ENCODE data around the gene TMEM125. TPM values are rescaled to one million over a fixed set of nuclear protein-coding genes. Genes with fewer than 3 reads are reported as not detected.

TMEM125 gene
- total RNA-seq, 1 donor from 2014 or later = 0.64 TPM

DNA sequence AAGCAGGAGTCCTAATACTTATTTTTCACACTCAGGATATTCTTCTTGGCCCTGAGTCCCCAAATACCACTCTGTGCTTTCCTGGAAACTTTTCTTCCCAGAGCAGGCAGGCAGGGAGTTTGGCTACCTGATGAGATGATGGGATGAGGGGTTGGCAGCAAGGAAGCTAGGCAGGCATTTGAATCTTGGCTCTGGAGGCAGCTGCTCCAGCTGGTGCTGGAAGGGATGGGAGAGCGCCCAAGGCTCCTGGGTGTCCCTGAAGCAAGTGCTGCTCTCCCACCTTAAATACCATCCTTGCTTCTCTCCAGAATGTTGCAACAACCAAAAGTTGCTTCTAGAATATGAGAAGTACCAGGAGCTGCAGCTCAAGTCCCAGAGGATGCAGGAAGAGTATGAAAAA, 48.0 kb upstream of the TMEM125 start:
- H3K9me3 Mint-ChIP-seq (ENCODE audit: unreplicated experiment) = no peaks in the 10 kb centered on the region
- H3K4me3 Mint-ChIP-seq (ENCODE audit: unreplicated experiment) = no peak overlapping the region
- H3K4me3 ChIP-seq (ENCODE audit: insufficient read depth, low read depth, low read length) = no peak overlapping the region
- no peaks in the 10 kb centered on the region for H3K79me2 ChIP-seq (ENCODE audit: insufficient read depth, low read length)
- no peaks in the 10 kb centered on the region for H3K4me1 ChIP-seq (ENCODE audit: insufficient read depth, low read length)
- H3K27me3 ChIP-seq (ENCODE audit: insufficient read depth, low read length) = no peaks in the 10 kb centered on the region
- no peaks in the 10 kb centered on the region for H3K9me3 ChIP-seq (ENCODE audit: insufficient read depth, low read depth, low read length)
- H3K4me1 Mint-ChIP-seq (ENCODE audit: low read depth, unreplicated experiment) = no peaks in the 10 kb centered on the region
- DNase-seq (ENCODE audit: low read depth) (no peak), FAIRE-seq (no peak)
- no peaks in the 10 kb centered on the region for H4K20me1 ChIP-seq (ENCODE audit: insufficient read depth, low read length)
- H3K27me3 Mint-ChIP-seq (ENCODE audit: low read depth, unreplicated experiment) = peaks cover 7% of the 10 kb centered on the region
- H2AFZ ChIP-seq (ENCODE audit: low read depth, low read length) = no peak overlapping the region
- no peak overlapping the region for H3K27ac Mint-ChIP-seq (ENCODE audit: unreplicated experiment)
- no peaks in the 10 kb centered on the region for H3K36me3 Mint-ChIP-seq (ENCODE audit: low read depth, unreplicated experiment)
- H3K27ac ChIP-seq (ENCODE audit: low read depth, low read length) = no peak overlapping the region
- H3K4me2 ChIP-seq (ENCODE audit: low read length) = no peak overlapping the region
- TF ChIP-seq, protein P1, sequence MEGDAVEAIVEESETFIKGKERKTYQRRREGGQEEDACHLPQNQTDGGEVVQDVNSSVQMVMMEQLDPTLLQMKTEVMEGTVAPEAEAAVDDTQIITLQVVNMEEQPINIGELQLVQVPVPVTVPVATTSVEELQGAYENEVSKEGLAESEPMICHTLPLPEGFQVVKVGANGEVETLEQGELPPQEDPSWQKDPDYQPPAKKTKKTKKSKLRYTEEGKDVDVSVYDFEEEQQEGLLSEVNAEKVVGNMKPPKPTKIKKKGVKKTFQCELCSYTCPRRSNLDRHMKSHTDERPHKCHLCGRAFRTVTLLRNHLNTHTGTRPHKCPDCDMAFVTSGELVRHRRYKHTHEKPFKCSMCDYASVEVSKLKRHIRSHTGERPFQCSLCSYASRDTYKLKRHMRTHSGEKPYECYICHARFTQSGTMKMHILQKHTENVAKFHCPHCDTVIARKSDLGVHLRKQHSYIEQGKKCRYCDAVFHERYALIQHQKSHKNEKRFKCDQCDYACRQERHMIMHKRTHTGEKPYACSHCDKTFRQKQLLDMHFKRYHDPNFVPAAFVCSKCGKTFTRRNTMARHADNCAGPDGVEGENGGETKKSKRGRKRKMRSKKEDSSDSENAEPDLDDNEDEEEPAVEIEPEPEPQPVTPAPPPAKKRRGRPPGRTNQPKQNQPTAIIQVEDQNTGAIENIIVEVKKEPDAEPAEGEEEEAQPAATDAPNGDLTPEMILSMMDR (IDR thresholded peaks at IDR 0.05; ENCODE audit: insufficient read depth, low read depth, low read length) = no peak
- TF ChIP-seq EZH2 (IDR thresholded peaks at IDR 0.05; ENCODE audit: insufficient read depth, low read length) = no peak
- H3K36me3 ChIP-seq (ENCODE audit: insufficient read depth, low read length) = no peaks in the 10 kb centered on the region
- H3K9ac ChIP-seq (ENCODE audit: low read length) = no peak overlapping the region

DNA sequence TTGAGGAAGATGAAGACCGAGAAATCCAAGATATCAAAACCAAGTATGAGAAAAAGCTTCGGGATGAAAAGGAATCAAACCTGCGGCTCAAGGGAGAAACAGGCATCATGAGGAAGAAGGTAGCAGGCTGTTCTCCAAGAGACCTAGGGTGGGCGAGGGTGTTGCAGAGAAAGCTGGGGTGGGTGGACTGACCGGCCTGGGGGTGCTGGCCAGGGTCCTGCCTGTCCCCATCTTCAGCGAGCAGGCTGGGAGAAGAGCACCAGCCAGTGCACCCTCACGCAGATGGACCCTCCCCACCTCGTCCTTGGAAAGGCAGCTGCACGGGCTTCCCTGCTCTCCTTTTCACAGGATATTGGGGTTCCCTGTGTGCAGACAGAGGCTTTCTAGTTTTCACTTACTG, 46.9 kb upstream of the TMEM125 start:
- no peak overlapping the region for H3K4me3 ChIP-seq (ENCODE audit: insufficient read depth, low read depth, low read length)
- H3K27ac ChIP-seq (ENCODE audit: low read depth, low read length) = no peak overlapping the region
- H3K79me2 ChIP-seq (ENCODE audit: insufficient read depth, low read length) = no peaks in the 10 kb centered on the region
- H2AFZ ChIP-seq (ENCODE audit: low read depth, low read length) = no peak overlapping the region
- no peak overlapping the region for H3K27ac Mint-ChIP-seq (ENCODE audit: unreplicated experiment)
- no peaks in the 10 kb centered on the region for H3K36me3 ChIP-seq (ENCODE audit: insufficient read depth, low read length)
- H3K4me3 Mint-ChIP-seq (ENCODE audit: unreplicated experiment) = no peak overlapping the region
- H3K36me3 Mint-ChIP-seq (ENCODE audit: low read depth, unreplicated experiment) = no peaks in the 10 kb centered on the region
- H3K27me3 ChIP-seq (ENCODE audit: insufficient read depth, low read length) = no peaks in the 10 kb centered on the region
- no peaks in the 10 kb centered on the region for H4K20me1 ChIP-seq (ENCODE audit: insufficient read depth, low read length)
- no peaks in the 10 kb centered on the region for H3K9me3 ChIP-seq (ENCODE audit: insufficient read depth, low read depth, low read length)
- peaks cover under 1% of the 10 kb centered on the region for H3K4me1 Mint-ChIP-seq (ENCODE audit: low read depth, unreplicated experiment)
- H3K4me2 ChIP-seq (ENCODE audit: low read length) = no peak overlapping the region
- no peaks in the 10 kb centered on the region for H3K4me1 ChIP-seq (ENCODE audit: insufficient read depth, low read length)
- H3K9ac ChIP-seq (ENCODE audit: low read length) = no peak overlapping the region
- DNase-seq (ENCODE audit: low read depth) (no peak), FAIRE-seq (no peak)
- no peaks in the 10 kb centered on the region for H3K9me3 Mint-ChIP-seq (ENCODE audit: unreplicated experiment)
- peaks cover 7% of the 10 kb centered on the region for H3K27me3 Mint-ChIP-seq (ENCODE audit: low read depth, unreplicated experiment)
- no peak for TF ChIP-seq EZH2 (IDR thresholded peaks at IDR 0.05; ENCODE audit: insufficient read depth, low read length)
- TF ChIP-seq, protein P1 (IDR thresholded peaks at IDR 0.05; ENCODE audit: insufficient read depth, low read depth, low read length) = no peak

DNA sequence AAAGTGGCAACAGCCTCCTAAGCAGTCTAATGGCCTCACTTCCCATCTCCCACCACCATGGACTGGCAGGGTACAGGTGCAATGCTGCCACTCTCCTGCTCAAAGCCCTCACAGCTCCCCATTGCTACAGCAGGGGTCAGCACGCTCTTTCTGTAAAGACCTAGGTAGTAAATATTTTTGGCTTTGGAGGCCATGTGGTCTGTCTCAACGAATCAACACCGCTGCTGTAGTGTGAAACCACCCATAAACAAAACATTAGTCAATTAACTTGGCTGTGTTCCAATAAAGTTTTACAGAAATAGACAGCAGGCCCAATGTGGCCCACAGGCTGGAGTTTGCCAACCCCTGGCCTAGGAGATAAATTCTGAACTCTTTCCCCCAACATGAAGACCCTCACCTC, 44.6 kb upstream of the TMEM125 start:
- no peak for TF ChIP-seq EZH2 (IDR thresholded peaks at IDR 0.05; ENCODE audit: insufficient read depth, low read length)
- TF ChIP-seq, protein P1 (IDR thresholded peaks at IDR 0.05; ENCODE audit: insufficient read depth, low read depth, low read length) = no peak
- DNase-seq (ENCODE audit: low read depth) = no peak
- Histone ChIP-seq H3K36me3 (ENCODE audit: insufficient read depth, low read length) (no peaks in the 10 kb centered on the region), H2AFZ (ENCODE audit: low read depth, low read length) (no peak overlapping the region), H3K4me1 (ENCODE audit: insufficient read depth, low read length) (no peaks in the 10 kb centered on the region), H3K27ac (ENCODE audit: low read depth, low read length) (no peak overlapping the region), H3K79me2 (ENCODE audit: insufficient read depth, low read length) (no peaks in the 10 kb centered on the region), H3K9ac (ENCODE audit: low read length) (no peak overlapping the region), H3K4me2 (ENCODE audit: low read length) (no peak overlapping the region), H3K27me3 (ENCODE audit: insufficient read depth, low read length) (no peaks in the 10 kb centered on the region), H3K9me3 (ENCODE audit: insufficient read depth, low read depth, low read length) (no peaks in the 10 kb centered on the region), H3K4me3 (ENCODE audit: insufficient read depth, low read depth, low read length) (no peak overlapping the region), H4K20me1 (ENCODE audit: insufficient read depth, low read length) (no peaks in the 10 kb centered on the region)
- peaks cover 4% of the 10 kb centered on the region for H3K4me1 Mint-ChIP-seq (ENCODE audit: low read depth, unreplicated experiment)
- H3K36me3 Mint-ChIP-seq (ENCODE audit: low read depth, unreplicated experiment) = no peaks in the 10 kb centered on the region
- H3K27ac Mint-ChIP-seq (ENCODE audit: unreplicated experiment) = no peak overlapping the region
- H3K27me3 Mint-ChIP-seq (ENCODE audit: low read depth, unreplicated experiment) = peaks cover 9% of the 10 kb centered on the region
- FAIRE-seq = no peak
- H3K9me3 Mint-ChIP-seq (ENCODE audit: unreplicated experiment) = no peaks in the 10 kb centered on the region
- no peak overlapping the region for H3K4me3 Mint-ChIP-seq (ENCODE audit: unreplicated experiment)
